Measurements from ENCODE around the gene STYXL1. TPM values are rescaled to one million over a fixed set of nuclear protein-coding genes. Genes with fewer than 3 reads are reported as not detected.
A peak's percentile ranks its signal among the peaks of the same experiment; 100 is the strongest.
"Not testable (repeated sequence)": the region's sequence is repeated elsewhere in the genome, so short reads cannot be mapped to it uniquely, and the experiment has no call there.

The STYXL1 gene
- total RNA-seq, 1 donor from 2014 or later = 33.9 TPM

DNA sequence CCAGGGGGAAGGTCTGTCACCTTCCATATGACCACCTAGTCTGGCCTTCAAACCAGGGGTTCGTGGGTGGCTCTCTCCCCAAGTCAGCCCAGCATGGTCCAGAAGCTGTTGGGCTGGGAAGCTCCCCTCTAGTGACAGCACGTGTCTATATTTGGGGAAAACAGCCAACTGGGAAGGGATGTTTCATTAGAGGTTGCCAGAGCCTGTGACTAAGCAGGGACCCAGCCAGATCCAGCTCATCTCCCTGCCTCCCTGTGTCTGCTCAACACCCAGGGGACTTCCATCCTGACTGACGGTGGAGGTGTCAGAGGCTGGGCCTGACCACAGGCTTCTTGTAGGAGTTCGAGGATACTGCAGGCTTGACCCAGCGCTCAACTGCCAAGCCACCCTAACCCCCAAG is 10.5 kb downstream of the STYXL1 start:
- DNase-seq (ENCODE audit: low read depth in 2 of 2) = peak in 1 of 2 donors; percentile 20

DNA sequence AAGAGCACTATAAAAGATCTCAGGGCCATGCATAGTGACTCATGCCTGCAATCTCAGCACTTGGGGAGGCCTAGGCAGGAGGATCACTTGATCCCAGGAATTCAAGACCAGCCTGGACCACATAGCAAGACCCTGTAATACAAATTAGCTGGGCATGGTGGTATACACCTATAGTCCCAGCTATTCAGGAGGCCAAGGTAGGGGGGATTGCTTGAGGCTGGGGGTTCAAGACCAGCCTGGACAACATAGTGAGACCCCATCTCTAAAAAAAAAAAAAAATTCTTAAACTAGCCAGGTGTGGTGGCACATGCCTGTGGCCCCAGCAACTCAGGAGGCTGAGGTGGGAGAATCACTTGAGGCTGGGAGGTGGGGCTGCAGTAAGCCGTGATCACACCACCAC is 15.8 kb downstream of the STYXL1 start:
- DNase-seq (ENCODE audit: low read depth in 2 of 2) = no peak

DNA sequence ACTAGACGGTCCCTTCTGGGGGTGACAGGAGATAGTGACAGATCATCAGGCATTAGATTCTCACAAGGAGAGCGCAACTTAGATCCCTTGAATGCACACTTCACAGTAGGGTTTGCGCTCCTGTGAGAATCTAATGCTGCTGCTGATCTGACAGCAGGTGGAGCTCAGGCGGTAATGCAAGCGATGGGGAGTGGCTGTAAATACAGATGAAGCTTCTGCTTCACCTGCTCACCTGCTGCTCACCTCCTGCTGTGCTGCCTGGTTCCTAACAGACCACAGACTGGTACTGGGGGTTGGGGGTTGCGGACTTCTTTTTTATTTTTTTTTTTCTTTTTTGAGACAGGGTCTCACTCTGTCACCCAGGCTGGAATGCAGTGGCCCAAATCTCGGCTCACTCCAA is 18.1 kb downstream of the STYXL1 start:
- not testable (repeated sequence) for DNase-seq (ENCODE audit: low read depth in 2 of 2)

DNA sequence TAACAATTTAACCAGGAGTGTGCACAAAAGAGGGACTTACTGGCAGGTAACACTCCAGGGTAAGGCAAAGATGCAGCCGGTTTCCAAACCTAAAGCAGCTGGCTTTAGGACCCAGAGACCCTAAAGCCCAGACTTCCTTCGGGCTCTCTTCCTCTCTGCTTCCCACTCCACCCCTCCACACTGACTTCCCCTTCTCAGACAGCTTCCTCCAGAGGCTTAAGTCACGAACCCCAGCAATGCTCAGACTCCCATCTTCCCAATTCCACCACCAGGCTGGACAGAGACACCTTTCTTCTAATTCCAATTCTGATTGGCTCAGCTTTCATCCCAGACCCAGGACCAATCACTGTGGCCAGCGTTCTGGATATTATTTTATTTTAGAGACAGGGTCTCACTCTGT is 24.8 kb downstream of the STYXL1 start:
- peak in 1 of 2 donors; percentile 24 for DNase-seq (ENCODE audit: low read depth in 2 of 2)

DNA sequence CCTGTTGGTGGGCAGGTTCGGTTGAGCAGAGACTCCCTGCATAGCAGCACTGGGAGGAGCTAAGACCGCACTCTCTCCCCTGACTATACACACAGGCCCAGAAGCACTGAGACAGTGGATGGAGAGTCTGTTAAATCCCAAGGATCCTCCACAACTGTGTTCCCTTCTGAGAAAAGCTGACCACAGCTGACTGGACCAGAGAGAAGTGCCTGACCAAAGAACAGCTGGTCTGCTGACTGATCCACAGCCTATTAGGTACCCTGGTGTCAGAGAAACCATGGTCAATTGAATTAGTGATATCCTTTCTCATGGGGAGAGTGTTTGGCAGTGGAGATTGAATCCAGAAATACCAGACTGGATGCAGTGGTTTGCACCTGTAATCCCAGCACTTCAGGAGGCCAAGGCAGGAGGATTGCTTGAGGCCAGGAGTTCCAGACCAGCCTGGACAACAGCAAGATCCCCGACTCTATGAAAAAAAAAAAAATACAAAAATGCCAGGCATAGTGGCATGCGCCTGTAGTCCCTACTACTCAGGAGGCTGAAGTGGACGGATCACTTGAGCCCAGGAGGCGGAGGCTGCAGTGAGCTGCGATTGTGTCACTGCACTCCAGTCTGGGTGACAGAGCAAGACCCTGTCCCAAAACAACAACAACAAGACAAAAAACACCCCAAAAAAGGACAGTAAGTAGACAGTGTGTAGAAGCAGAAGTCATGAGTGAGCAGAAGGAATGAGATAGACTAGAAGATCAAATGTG is 25.6 kb downstream of the STYXL1 start:
- no peak for DNase-seq (ENCODE audit: low read depth in 2 of 2)

DNA sequence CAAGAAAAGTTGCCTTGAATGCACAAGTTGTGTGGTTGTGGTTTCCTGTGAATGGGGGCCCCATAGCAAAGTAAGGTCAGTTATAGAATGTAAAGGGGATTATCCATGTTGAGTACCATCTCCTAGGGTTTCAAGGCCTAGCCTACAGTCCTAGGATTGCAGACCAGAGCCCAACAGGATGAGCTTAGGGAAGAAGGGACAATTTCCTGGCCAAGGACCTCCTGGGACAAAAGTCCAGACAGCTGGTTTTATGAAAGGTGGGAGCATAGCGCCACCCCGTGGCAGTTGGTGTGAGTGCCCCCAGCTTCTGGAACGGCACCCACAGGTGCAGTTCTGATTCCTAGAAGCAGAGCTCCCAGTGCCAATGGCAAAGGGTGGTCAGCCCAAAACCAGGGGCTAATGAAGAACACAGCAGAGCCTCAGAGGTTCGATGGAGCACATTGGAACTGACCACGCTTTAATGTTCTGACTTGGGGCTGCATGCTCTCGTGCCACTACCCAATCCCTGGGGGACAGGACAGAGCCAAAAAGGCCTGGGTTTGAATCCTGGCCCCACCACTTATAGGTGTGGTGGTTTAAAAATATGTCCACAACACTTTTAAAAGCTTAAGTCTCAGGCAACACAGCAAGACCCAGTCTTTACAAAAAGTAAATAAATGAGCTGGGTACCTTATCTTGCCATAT is 27.6 kb downstream of the STYXL1 start:
- DNase-seq (ENCODE audit: low read depth in 2 of 2) = peak; percentile 76 to 88

DNA sequence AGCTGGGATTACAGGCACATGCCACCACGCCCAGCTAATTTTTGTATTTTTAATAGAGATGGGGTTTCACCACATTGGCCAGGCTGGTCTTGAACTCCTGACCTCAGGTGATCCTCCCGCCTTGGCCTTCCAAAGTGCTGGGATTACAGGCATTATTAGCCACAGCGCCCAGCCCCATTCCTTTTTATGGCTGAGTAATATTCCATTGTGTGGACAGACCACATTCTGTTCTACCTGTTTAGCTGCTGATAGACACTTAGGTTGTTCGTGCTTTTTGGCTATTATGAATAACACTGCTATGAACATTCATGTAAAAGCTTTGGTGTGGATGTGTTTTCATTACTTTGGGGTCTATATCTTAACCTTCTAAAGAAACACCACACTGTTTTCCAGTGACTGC is 29.3 kb downstream of the STYXL1 start:
- not testable (repeated sequence) for DNase-seq (ENCODE audit: low read depth in 2 of 2)

DNA sequence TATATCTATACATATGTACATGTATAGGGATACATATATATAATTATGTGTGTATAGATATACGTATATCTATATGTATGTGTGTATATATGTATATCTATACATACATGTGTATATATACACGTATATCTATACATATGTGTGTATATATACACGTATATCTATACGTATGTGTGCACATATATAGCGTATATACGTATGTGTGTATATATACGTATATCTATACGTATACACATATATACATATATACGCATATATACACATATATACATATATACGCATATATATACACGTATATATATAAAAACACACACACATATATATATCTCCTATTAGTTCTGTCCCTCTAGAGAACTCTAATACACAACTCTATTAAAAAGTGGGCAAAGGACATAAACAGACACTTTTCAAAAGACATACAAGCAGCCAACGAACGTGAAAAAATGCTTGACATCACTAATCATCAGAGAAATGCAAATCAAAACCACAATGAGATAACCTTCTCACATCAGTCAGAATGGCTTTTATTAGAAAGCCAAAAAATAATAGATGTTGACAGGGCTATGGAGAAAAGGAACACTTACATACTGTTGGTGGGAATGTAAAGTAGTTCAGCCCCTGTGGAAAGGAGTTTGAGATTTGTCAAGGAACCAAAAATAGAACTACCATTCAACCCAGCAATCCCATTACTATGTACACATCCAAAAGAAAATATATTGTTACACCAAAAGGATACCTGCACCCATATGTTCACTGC is 31.4 kb downstream of the STYXL1 start:
- DNase-seq (ENCODE audit: low read depth in 2 of 2) = no peak

DNA sequence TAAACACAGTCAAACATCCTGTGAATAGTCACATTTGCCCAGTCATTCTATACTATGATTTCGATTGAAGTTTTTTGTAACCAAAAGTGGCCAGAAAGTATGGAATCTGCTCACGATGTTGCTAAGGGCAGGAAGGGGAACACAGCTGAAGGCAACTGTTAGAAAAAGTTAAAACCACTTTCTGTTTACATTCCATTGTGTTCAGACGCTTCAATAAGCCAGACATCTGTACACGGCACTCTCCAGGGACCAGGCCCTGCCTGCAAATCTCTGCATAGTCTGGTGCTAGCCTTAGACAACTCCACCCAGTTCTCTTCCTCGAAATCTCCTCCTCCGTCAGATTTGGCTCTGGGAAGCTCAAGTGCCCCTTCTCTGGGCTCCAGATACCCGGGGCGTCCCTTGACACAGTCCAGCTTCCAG is 36.3 kb downstream of the STYXL1 start:
- peak; percentile 70 to 90 for DNase-seq (ENCODE audit: low read depth in 2 of 2)

DNA sequence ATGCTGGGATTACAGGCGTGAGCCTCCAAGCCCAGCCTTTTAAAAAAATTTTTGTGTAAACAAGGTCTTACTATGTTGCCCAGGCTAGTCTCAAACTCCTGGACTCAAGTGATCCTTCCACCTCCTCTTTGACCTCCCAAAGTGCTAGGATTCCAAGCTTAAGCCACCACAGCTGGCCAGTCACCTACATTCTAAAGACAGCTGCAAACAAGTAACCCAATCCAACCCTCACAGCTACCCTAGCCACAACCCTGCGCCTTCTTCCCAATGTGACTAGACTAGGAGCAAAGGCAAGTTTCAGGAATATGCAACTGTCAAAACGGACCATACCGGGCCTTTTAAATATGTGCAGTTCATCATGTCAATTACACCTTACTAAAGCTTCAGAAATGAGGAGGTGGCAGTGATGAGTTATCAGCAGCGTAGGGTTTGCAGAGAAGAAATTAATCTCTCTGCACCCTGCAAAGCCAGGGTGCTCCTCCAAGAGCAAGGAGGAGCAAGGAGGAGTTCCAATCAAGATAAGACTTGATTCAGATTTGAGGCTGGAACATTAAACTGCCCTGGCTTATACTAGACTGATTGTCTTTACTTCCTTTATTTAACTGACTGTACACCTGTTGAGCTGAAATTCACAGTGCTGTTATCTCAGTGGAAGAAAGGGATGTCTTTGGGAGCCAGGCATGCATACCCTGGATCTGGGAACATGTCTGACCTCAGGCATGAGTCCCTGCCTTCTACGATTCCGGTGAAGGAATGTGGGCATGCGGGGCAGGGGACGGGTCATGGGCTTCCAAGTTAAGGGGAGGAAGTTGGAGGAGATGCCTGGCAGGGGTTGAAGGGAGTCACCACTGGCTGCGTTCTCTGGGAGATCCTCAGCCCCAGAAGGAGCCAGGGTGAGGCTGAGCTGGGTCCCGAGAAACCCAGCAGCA is 37.9 kb downstream of the STYXL1 start:
- DNase-seq (ENCODE audit: low read depth in 2 of 2) = no peak

DNA sequence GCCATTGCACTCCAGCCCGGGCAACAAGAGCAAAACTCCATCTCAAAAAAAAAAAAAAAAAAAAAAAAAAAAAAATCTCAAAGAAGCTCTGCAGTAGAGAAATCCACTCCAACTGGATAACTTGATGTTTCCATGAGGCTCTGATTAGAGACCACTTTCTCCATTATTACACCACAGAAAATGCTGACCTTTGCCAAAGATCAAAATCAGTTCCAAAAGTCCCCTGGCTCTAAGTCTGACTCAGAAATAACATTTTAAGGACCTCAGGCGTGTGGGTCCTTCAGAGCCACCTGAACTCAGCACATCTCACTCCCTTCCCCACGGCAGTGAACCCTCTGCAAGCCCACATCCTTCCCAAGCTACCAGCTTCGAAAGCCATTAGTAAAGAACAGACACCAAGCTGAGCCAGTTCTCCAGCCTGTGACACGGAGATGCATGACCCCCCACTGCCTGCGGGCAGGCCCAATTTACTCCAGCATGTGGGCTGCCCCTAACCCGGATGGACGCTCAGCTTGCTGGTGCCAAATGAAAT is 39.6 kb downstream of the STYXL1 start:
- peak in 1 of 2 donors; percentile 55 for DNase-seq (ENCODE audit: low read depth in 2 of 2)

DNA sequence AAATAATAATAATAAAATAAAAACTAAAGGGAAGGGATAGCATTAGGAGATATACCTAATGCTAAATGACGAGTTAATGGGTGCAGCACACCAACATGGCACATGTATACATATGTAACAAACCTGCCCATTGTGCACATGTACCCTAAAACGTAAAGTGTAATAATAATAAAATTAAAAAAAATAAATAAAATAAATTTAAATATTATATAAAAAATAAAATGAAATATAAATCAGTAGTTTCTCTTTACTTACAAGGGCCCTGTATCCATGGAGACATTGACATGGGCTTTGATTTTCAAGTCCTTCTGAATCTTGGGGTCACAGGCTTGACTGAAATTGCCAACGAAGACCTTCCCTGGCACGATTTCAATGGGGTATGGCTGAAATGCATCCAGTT is 42.8 kb downstream of the STYXL1 start:
- not testable (repeated sequence) for DNase-seq (ENCODE audit: low read depth in 2 of 2)

DNA sequence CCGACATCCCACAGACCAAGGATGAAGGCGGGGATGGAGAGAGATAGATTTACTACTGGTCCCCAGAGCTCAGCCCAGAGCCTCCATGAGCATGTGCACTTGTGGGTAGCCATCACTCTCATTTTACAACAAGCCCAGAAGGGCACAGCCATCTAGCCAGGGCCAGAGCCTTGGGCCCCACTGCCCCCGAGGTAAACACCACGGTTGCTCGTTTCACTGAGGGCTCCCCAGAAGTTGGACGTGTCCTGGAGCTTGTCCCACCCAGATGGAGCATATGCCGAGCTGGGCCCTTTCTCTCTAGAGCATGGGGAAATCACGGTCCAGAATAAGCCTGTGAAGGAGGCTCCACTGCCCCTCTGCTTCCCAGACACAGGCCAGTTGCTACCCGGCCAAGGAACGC is 44.4 kb downstream of the STYXL1 start:
- DNase-seq (ENCODE audit: low read depth in 2 of 2) = no peak

DNA sequence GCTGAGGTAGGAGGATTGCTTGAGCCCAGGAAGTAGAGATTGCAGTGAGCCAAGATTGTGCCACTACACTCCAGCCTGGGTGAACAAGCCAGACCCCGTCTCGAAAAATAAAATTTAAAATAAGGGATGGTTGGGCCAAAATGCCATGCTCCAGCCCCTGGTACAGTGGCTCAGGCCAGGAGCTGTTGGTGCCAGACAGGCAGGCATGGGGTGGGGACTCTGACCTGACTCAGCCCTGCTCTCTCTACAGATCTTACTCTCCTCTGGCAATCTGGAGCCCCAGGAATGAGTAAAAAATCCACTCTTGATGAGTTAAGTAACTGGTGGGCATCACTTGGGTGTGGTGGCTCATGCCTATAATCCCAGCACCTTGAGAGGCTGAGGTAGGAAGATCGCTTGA is 45.0 kb downstream of the STYXL1 start:
- no peak for DNase-seq (ENCODE audit: low read depth in 2 of 2)

DNA sequence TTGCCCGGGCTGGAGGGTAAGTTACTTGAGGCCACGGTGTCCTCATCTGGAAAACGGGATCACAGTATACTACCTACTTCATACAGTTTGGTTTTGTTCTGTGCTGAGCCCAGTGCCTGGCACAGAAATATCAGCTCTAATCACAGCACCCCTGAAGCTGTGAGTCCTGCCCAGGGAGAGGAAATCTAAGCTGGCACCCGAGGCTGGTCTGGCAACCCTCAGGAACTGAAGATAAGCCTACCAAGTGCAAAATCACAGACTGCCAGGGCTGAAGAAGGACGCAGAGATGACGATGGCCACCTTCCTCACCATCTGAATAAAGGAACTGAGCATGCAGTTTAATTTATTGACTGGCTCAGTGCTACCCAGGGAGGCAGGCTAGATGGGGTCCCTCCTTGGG is 45.7 kb downstream of the STYXL1 start:
- DNase-seq (ENCODE audit: low read depth in 2 of 2) = no peak

DNA sequence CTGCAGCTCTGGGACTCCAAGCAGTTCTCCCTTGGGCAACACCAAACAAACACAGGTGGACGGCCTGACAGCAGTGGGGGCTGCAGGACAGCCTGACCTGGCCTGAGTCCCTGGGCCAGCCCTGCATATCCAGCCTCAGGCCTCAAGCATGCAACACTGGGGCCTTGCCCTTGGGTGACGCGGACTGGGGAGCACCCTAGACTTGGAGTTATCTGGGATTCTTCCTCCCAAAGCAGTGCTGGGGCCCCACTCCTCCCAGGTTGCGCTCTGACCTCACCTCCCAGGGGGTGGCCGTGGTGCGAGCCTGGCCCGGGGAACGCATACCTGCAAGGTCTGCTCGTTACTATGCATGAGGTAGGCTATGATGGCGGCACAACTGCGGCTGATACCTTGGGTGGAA is 47.2 kb downstream of the STYXL1 start:
- no peak for DNase-seq (ENCODE audit: low read depth in 2 of 2)

DNA sequence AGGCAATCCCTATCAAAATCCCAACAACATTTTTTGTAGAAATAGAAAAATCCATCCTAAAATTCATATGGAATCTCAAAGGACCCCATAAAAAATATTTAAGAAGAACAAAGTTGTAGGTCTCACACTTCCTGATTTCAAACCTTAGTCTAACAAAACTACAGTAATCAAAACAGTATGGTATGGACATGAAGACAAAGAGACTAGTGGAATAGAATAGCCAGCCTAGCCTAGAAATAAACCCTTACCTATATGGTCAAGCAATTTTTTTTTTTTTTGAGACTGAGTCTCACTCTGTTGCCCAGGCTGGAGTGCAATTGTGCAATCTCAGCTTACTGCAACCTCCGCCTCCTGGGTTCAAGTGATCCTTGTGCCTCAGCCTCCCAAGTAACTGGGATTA is 49.8 kb downstream of the STYXL1 start:
- no peak for DNase-seq (ENCODE audit: low read depth in 2 of 2)

DNA sequence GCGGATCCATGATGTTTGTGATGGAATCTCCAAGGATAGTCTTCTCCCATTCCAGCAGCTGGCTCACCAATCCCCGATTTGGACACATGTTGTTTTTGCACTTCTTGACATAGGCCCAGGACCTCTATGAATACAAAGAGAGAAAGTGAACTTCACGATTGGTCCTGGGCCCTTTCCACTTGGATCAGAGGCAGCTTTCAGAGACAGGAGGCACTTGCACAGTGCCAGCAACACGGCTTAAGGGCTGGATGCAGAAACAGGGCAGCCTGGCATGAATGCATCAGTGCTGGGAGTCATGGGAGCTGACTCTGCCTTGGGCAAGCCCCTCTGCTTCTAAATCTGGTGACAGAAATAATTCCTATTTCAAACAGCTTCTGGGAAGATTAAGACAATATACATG is 51.3 kb downstream of the STYXL1 start:
- no peak for DNase-seq (ENCODE audit: low read depth in 2 of 2)

DNA sequence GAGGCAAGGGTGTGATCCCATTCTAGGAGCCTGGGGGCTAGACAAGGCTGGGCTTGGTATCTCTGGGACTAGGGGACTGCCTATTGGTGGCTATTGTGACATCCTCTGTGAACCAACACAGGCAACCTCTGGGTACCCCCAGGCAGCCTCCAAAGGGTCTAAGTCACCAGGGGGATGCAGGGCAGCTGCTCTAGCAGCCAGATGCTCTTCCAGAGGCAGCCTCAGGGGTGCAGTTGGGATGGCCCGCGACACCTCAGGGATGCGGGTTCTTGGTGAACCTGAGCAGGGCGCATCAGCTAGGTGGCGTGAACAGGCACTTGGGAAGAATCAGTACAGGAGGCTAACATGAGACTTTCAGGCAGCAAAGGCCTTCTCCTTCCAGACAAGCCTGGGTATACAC is 51.8 kb downstream of the STYXL1 start:
- DNase-seq (ENCODE audit: low read depth in 2 of 2) = no peak

DNA sequence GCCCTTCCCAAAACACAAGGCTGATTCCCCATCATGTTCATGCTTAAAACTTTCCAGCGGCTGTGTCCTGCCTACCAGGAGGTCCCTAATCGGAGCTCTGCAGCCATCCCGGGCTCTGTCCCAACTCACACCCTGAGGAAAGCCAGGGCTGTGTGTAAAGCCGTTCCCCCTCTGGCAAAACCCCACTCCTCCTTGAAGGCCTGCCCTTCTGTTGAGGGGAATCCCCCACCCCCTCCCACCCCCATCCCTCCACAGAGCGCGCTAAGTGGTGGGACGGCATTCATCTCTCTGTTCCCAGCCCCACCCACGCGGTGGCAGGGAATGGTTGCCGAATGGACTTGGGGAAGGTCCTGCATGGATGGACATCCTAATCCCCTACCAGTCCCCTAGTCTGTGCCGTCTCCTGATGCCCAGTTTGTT is 52.7 kb downstream of the STYXL1 start:
- DNase-seq (ENCODE audit: low read depth in 2 of 2) = peak in 1 of 2 donors; percentile 46
